CD14-positive monocyte (primary cell): Measurements from ENCODE around the gene MLLT10. TPM values are rescaled to one million over a fixed set of nuclear protein-coding genes. Genes with fewer than 3 reads are reported as not detected.

Source experiments
- DNase-seq, 3 donors: peaks; one replicate each; pipeline ENCODE4 v3.0.0-alpha.2; 2011 to 2022
- H2AFZ ChIP-seq: 2 replicates; pipeline ENCODE4 v1.6.0; 2012; ENCODE audit warnings: mild to moderate bottlenecking, low read depth, low read length, inconsistent platforms; ENCODE audit not compliant: insufficient read depth, poor library complexity, severe bottlenecking
- H3K27ac ChIP-seq, 2 donors: 1 replicate in 1 of 2; 2 replicates in 1 of 2; pipeline ENCODE4 v1.5.1; 2012 to 2013; ENCODE audit warnings: low read length in 2 of 2, control low read depth in 1 of 2, inconsistent platforms in 1 of 2, low read depth in 1 of 2, mild to moderate bottlenecking in 1 of 2
- H3K27me3 ChIP-seq, 2 donors: one replicate each; pipeline versions ENCODE4 v1.6.0 to v1.6.1; 2011 to 2013; ENCODE audit warnings: low read length in 2 of 2; ENCODE audit not compliant: control insufficient read depth in 2 of 2, insufficient read depth in 2 of 2
- H3K36me3 ChIP-seq, 2 donors: replicated peaks in 1 of 2; 1 replicate in 1 of 2; 2 replicates in 1 of 2; pipeline versions ENCODE4 v1.5.1 to v1.6.1; 2012 to 2013; ENCODE audit warnings: low read length in 2 of 2, control low read depth in 1 of 2, inconsistent platforms in 1 of 2, mild to moderate bottlenecking in 1 of 2; ENCODE audit not compliant: insufficient read depth in 2 of 2, control insufficient read depth in 1 of 2
- H3K4me1 ChIP-seq, 2 donors: 1 replicate in 1 of 2; 2 replicates in 1 of 2; pipeline versions ENCODE4 v1.5.1 to v1.6.1; 2012 to 2013; ENCODE audit warnings: low read length in 2 of 2, control low read depth in 1 of 2, inconsistent platforms in 1 of 2, mild to moderate bottlenecking in 1 of 2, moderate library complexity in 1 of 2; ENCODE audit not compliant: insufficient read depth in 2 of 2, control insufficient read depth in 1 of 2
- H3K4me2 ChIP-seq: replicated peaks from 2 replicates; pipeline ENCODE3; 2012; ENCODE audit warnings: low read length, moderate library complexity, mild to moderate bottlenecking; ENCODE audit not compliant: poor library complexity, severe bottlenecking; ENCODE audit errors: extremely low read depth
- H3K4me3 ChIP-seq, 3 experiments: fragments of 200-600 bp in 1 of 3; sonication (generic) in 1 of 3; replicated peaks in 1 of 3; 1 replicate in 2 of 3; 2 replicates in 1 of 3; pipeline ENCODE4 v1.5.1; 2011 to 2013; ENCODE audit warnings: low read length in 3 of 3, mild to moderate bottlenecking in 3 of 3, control low read depth in 2 of 3, low read depth in 2 of 3, inconsistent platforms in 1 of 3, moderate library complexity in 1 of 3
- H3K79me2 ChIP-seq: 2 replicates; pipeline ENCODE4 v1.6.0; 2012; ENCODE audit warnings: mild to moderate bottlenecking, control low read depth, inconsistent platforms, low read length, moderate library complexity; ENCODE audit not compliant: insufficient read depth
- H3K9ac ChIP-seq: 2 replicates; pipeline ENCODE4 v1.6.0; 2017; ENCODE audit warnings: low read length, mild to moderate bottlenecking; ENCODE audit not compliant: insufficient read depth, poor library complexity, severe bottlenecking
- H3K9me3 ChIP-seq, 2 donors: replicated peaks in 1 of 2; 1 replicate in 1 of 2; 2 replicates in 1 of 2; pipeline versions ENCODE4 v1.5.1 to v1.6.1; 2012 to 2013; ENCODE audit warnings: low read length in 2 of 2, control low read depth in 1 of 2; ENCODE audit not compliant: control insufficient read depth in 1 of 2, insufficient read depth in 1 of 2
- H4K20me1 ChIP-seq: 2 replicates; pipeline ENCODE4 v1.6.0; 2012; ENCODE audit warnings: mild to moderate bottlenecking, low read length, control low read depth, moderate library complexity; ENCODE audit not compliant: insufficient read depth
- H3K27ac Mint-ChIP-seq, 7 donors: one replicate each; pipeline ENCODE4 v1.8.0; 2020; ENCODE audit warnings: mild to moderate bottlenecking in 7 of 7, mixed read lengths in 7 of 7, moderate library complexity in 6 of 7, inconsistent platforms in 2 of 7
- H3K27me3 Mint-ChIP-seq, 3 donors: one replicate each; pipeline ENCODE4 v1.8.0; 2021 to 2022; ENCODE audit warnings: low read depth in 3 of 3, mild to moderate bottlenecking in 3 of 3, mixed read lengths in 3 of 3, moderate library complexity in 3 of 3, inconsistent platforms in 1 of 3
- H3K36me3 Mint-ChIP-seq, 2 donors: one replicate each; pipeline ENCODE4 v1.8.0; 2020; ENCODE audit warnings: mixed read lengths in 2 of 2, inconsistent platforms in 1 of 2, mild to moderate bottlenecking in 1 of 2
- H3K4me1 Mint-ChIP-seq: one replicate; pipeline ENCODE4 v1.8.0; 2020; ENCODE audit warnings: mild to moderate bottlenecking, mixed read lengths
- H3K4me3 Mint-ChIP-seq, 2 donors: one replicate each; pipeline ENCODE4 v1.8.0; 2020; ENCODE audit warnings: mild to moderate bottlenecking in 2 of 2, mixed read lengths in 2 of 2, moderate library complexity in 1 of 2
- H3K9me3 Mint-ChIP-seq, 7 donors: one replicate each; pipeline ENCODE4 v1.8.0; 2020 to 2022; ENCODE audit warnings: mixed read lengths in 7 of 7, mild to moderate bottlenecking in 6 of 7, moderate library complexity in 6 of 7, inconsistent platforms in 2 of 7
- CTCF ChIP-seq: fragments of 200-600 bp; IDR thresholded peaks from one replicate; pipeline ENCODE4 v1.8.0; 2022; ENCODE audit warnings: antibody characterized with exemption, mild to moderate bottlenecking
- WGBS: methylation state at CpG from one replicate; pipeline ENCODE4 v1.1.5; 2013; ENCODE audit warnings: missing lambda C conversion rate; ENCODE audit not compliant: insufficient coverage; 5-methylcytosine and 5-hydroxymethylcytosine counted together
- intact Hi-C, 2 donors: fragments of 100-400 bp; cut with micrococcal nuclease; formaldehyde crosslinking; loops; one replicate each; pipeline versions ENCODE4 v1.15.0 to v1.15.1; 2023
- polyA plus RNA-seq, 3 donors: library from polyadenylated mRNA; depleted of rRNA in 1 of 3; unstranded in 2 of 3; stranded (reverse) in 1 of 3; fragments of 300-500 nt in 2 of 3; fragments of >200 nt in 1 of 3; fragmentation: Illumina TruSeq in 2 of 3; gene quantifications; 1 replicate in 2 of 3; 2 replicates in 1 of 3; pipeline ENCODE4 v1.2.3, GENCODE V29; 2012 to 2021

Gene MLLT10
- polyA plus RNA-seq, 3 donors: 4.9 to 39.1 (median 7.5) TPM

DNA sequence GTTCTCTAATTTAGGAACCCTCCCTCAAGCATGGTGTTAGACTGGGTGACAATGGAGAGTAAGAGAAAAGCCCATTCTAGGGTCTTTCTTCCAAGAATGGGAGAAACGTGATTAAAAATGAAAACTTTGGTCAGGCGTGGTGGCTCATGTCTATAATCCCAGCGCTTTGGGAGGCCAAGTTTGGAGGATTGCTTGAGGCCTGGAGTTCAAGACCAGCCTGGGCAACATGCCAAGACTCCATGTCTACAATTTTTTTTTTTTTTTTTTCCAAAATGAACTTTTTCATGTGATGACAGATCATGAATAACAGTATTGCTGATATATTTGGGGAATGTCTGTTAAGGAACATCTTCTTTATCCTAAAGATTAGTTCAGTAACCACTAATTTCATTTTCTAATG lies 194.6 kb downstream of the MLLT10 start:
- Histone ChIP-seq H3K4me1 (peaks cover 15 to 21% of the 10 kb centered on the region in 2 donors), H2AFZ (no peak overlapping the region), H4K20me1 (peaks cover 35% of the 10 kb centered on the region), H3K9me3 (no peaks in the 10 kb centered on the region), H3K27me3 (no peaks in the 10 kb centered on the region), H3K27ac (no peak overlapping the region), H3K79me2 (peaks cover 8% of the 10 kb centered on the region), H3K36me3 (peaks cover 35 to 68% of the 10 kb centered on the region in 2 donors), H3K4me2 (no peak overlapping the region), H3K9ac (no peak overlapping the region), H3K4me3 (no peak overlapping the region)
- no peaks in the 10 kb centered on the region for H3K27me3 Mint-ChIP-seq
- intact Hi-C loops: no loop called here
- no peak overlapping the region for H3K27ac Mint-ChIP-seq
- H3K4me1 Mint-ChIP-seq: peaks cover 24% of the 10 kb centered on the region
- no peak overlapping the region for H3K4me3 Mint-ChIP-seq
- no peak for TF ChIP-seq CTCF
- DNase-seq: no peak
- H3K36me3 Mint-ChIP-seq: peaks cover 48 to 59% of the 10 kb centered on the region in 2 donors
- WGBS: 96% methylated on average over 3 of the region's 3 CpGs
- H3K9me3 Mint-ChIP-seq: no peaks in the 10 kb centered on the region

GRCh38 chr10:21732067-21732772 lies 198.2 kb downstream of the MLLT10 start:
- Histone ChIP-seq H3K9ac (no peak overlapping the region), H3K9me3 (no peaks in the 10 kb centered on the region), H3K36me3 (peaks cover 61 to 95% of the 10 kb centered on the region in 2 donors), H3K27me3 (no peaks in the 10 kb centered on the region), H4K20me1 (peaks cover 6% of the 10 kb centered on the region), H3K4me1 (no peaks in the 10 kb centered on the region), H3K4me3 (no peak overlapping the region), H3K27ac (no peak overlapping the region), H2AFZ (no peak overlapping the region), H3K79me2 (no peaks in the 10 kb centered on the region), H3K4me2 (no peak overlapping the region)
- peak; percentile 28 to 50 (median 46) for DNase-seq
- WGBS: 87% methylated on average over 3 of the region's 10 CpGs
- Mint-ChIP-seq H3K27ac (no peak overlapping the region), H3K4me3 (no peak overlapping the region), H3K27me3 (no peaks in the 10 kb centered on the region), H3K36me3 (peaks cover 64 to 76% of the 10 kb centered on the region in 2 donors), H3K4me1 (peaks cover 11% of the 10 kb centered on the region), H3K9me3 (no peaks in the 10 kb centered on the region)
- peak; percentile 75 for TF ChIP-seq CTCF
- intact Hi-C loops: loop anchor here (2.0 to 10.0 kb wide), 2 partner anchors 227 to 237 kb away; no protein-coding TSS in a partner anchor
